ENCODE data around the gene MED9. TPM values are rescaled to one million over a fixed set of nuclear protein-coding genes. Genes with fewer than 3 reads are reported as not detected.

The MED9 gene
- total and polyA plus RNA-seq, 9 of the 15 experiments (the other 6 are each of a cell fraction or from before 2014, with no cell fraction given): 2.2 to 15.8 (median 12.7) TPM

DNA sequence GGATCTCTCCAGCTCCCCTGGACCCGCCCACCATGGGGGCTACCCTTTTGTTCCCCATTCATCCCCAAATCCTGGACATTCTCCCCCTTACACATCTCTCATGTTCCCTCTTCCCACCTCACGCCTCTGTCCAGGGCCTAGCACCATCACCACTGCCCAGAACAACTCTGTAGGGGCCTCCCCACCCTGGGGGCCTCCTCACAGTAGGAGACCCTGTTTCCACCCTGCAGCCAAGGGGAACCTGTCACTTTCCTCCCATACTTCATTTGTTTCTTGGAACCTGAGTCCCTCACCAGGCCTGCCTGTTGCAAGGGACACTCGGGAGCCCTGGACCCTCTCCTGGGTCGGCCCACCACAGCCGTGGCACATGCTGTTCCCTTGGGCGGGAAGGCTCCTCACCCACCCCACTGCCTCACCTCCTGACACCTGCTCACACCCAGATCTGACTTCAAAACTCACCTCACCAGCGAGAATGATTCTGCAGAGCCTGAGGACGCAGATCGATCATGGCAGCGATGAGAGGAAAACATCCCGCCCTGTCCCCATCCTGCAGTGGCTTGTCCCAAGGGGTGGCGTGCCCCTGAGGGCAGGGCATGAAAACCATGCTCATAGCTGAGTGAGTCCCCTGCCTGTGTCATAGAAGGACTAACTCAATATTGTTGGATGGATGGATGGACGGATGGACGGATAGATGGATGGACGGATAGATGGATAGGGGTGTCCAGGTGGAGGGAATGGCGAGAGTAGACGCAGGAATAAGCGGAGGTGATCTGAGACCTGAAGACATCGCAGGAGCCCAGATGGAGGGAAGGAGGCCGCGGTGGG, 26.2 kb downstream of the MED9 start:
- intact Hi-C loops (cut with micrococcal nuclease) (no loop called here), in situ Hi-C loops (cut with MboI) (loop anchor here (5.0 to 10.0 kb wide), 3 partner anchors 59 to 146 kb away; no protein-coding TSS in a partner anchor)
- peaks cover 0 to 21% of the 10 kb centered on the region in 2 experiments; a peak in 2 of 5 replicates for H3K4me1 ChIP-seq (replicated peaks in 1 of 2; ENCODE audit: control insufficient read depth in 2 of 2, insufficient read depth in 2 of 2, low read length in 2 of 2)
- no peaks in the 10 kb centered on the region for H3K9me1 ChIP-seq (ENCODE audit: control insufficient read depth, insufficient read depth, low read length)
- TF ChIP-seq, protein P1, sequence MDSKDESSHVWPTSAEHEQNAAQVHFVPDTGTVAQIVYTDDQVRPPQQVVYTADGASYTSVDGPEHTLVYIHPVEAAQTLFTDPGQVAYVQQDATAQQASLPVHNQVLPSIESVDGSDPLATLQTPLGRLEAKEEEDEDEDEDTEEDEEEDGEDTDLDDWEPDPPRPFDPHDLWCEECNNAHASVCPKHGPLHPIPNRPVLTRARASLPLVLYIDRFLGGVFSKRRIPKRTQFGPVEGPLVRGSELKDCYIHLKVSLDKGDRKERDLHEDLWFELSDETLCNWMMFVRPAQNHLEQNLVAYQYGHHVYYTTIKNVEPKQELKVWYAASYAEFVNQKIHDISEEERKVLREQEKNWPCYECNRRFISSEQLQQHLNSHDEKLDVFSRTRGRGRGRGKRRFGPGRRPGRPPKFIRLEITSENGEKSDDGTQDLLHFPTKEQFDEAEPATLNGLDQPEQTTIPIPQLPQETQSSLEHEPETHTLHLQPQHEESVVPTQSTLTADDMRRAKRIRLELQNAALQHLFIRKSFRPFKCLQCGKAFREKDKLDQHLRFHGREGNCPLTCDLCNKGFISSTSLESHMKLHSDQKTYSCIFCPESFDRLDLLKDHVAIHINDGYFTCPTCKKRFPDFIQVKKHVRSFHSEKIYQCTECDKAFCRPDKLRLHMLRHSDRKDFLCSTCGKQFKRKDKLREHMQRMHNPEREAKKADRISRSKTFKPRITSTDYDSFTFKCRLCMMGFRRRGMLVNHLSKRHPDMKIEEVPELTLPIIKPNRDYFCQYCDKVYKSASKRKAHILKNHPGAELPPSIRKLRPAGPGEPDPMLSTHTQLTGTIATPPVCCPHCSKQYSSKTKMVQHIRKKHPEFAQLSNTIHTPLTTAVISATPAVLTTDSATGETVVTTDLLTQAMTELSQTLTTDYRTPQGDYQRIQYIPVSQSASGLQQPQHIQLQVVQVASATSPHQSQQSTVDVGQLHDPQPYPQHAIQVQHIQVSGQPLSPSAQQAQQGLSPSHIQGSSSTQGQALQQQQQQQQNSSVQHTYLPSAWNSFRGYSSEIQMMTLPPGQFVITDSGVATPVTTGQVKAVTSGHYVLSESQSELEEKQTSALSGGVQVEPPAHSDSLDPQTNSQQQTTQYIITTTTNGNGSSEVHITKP (IDR thresholded peaks at IDR 0.05; ENCODE audit: partially characterized antibody): no peak
- no peaks in the 10 kb centered on the region for H3K79me2 ChIP-seq (ENCODE audit: control insufficient read depth, insufficient read depth, low read length)
- H3K36me3 ChIP-seq (ENCODE audit: control insufficient read depth, insufficient read depth, low read length): no peaks in the 10 kb centered on the region
- WGBS (ENCODE audit: insufficient coverage, low coverage, missing lambda C conversion rate): 10% methylated on average over 17 of the region's 21 CpGs
- CTCF ChIA-PET (ENCODE audit: low intra/inter-chr PET ratio): no interaction called here
- no peaks in the 10 kb centered on the region for H4K20me1 ChIP-seq (replicated peaks; ENCODE audit: control insufficient read depth, insufficient read depth, low read length)
- H2AFZ ChIP-seq (ENCODE audit: low read depth, low read length): no peak overlapping the region
- no peak overlapping the region for H3K4me2 ChIP-seq (ENCODE audit: insufficient read depth, low read length)
- ATAC-seq: no peak
- H3K9me3 ChIP-seq (replicated peaks; ENCODE audit: control insufficient read depth, insufficient read depth, low read depth, low read length): no peaks in the 10 kb centered on the region
- no peak for FAIRE-seq
- BruUV-seq (replicated peaks): no TSS peak
- H3K9ac ChIP-seq (ENCODE audit: insufficient read depth in 1 of 2, low read depth in 2 of 2, low read length in 2 of 2): no peak overlapping the region
- H3K27ac ChIP-seq (ENCODE audit: extremely low read depth, low read depth, low read length): no peak overlapping the region
- no peak for DNase-seq (ENCODE audit: extremely low read depth in 1 of 4, low spot score in 3 of 4)
- POLR2A ChIA-PET: no interaction called here
- no peak overlapping the region for H3K4me3 ChIP-seq
- peaks cover 3 to 33% of the 10 kb centered on the region in 2 experiments; a peak in 2 of 5 replicates for H3K27me3 ChIP-seq (ENCODE audit: control insufficient read depth in 2 of 2, insufficient read depth in 2 of 2, low read length in 2 of 2)

Data from K562 (cell line).